Neural cell (in vitro differentiated cells): Measurements from ENCODE around the gene KIF6. TPM values are rescaled to one million over a fixed set of nuclear protein-coding genes. Genes with fewer than 3 reads are reported as not detected.

ENCODE experiments used
- H2AFZ ChIP-seq: fragments of 200-600, 300-800 bp; sonication (generic), shearing (Covaris generic); 2 replicates; pipeline ENCODE4 v1.6.0; 2014; ENCODE audit warnings: low read depth, mild to moderate bottlenecking, antibody characterized with exemption, low read length, moderate library complexity
- H3F3A ChIP-seq: fragments of 200-600 bp; shearing (Covaris generic); 2 replicates; pipeline ENCODE4 v1.6.1; 2016; ENCODE audit warnings: mild to moderate bottlenecking, moderate library complexity, mixed read lengths, antibody characterized with exemption, low read length; ENCODE audit not compliant: insufficient read depth, poor library complexity, severe bottlenecking
- H3K27ac ChIP-seq: fragments of 200-600, 300-800 bp; sonication (generic), shearing (Covaris generic); 2 replicates; pipeline ENCODE4 v1.5.1; 2014; ENCODE audit warnings: mild to moderate bottlenecking, low read length, moderate library complexity
- H3K27me3 ChIP-seq: fragments of 300-800, 200-600 bp; sonication (generic), shearing (Covaris generic); 2 replicates; pipeline ENCODE4 v1.6.0; 2014; ENCODE audit warnings: mild to moderate bottlenecking, low read depth, low read length, moderate library complexity; ENCODE audit not compliant: insufficient read depth
- H3K36me3 ChIP-seq: fragments of 300-800, 200-600 bp; sonication (generic), shearing (Covaris generic); 2 replicates; pipeline ENCODE4 v1.5.1; 2014; ENCODE audit warnings: mild to moderate bottlenecking, antibody characterized with exemption, low read length, moderate library complexity; ENCODE audit not compliant: insufficient read depth
- H3K4me2 ChIP-seq: fragments of 300-800, 200-600 bp; sonication (generic), shearing (Covaris generic); 2 replicates; pipeline ENCODE4 v1.6.0; 2014; ENCODE audit warnings: mild to moderate bottlenecking, low read length
- H3K4me3 ChIP-seq: fragments of 300-800, 200-600 bp; sonication (generic), shearing (Covaris generic); 2 replicates; pipeline ENCODE4 v1.5.1; 2014; ENCODE audit warnings: mild to moderate bottlenecking, low read length, moderate library complexity
- H3K79me2 ChIP-seq: fragments of 200-600 bp; shearing (Covaris generic); replicated peaks from 2 replicates; pipeline ENCODE4 v1.6.0; 2014; ENCODE audit warnings: mild to moderate bottlenecking, low read length, moderate library complexity; ENCODE audit not compliant: insufficient read depth
- H3K9ac ChIP-seq: fragments of 300-800, 200-600 bp; sonication (generic), shearing (Covaris generic); 2 replicates; pipeline ENCODE4 v1.6.1; 2016; ENCODE audit warnings: mild to moderate bottlenecking, low read length, mixed read lengths
- H3K9me2 ChIP-seq: fragments of 200-600 bp; shearing (Covaris generic); 2 replicates; pipeline ENCODE4 v1.6.1; 2016; ENCODE audit warnings: mild to moderate bottlenecking, low read length, mixed read lengths; ENCODE audit not compliant: insufficient read depth
- H3K9me3 ChIP-seq: fragments of 200-600, 300-800 bp; sonication (generic), shearing (Covaris generic); 2 replicates; pipeline ENCODE4 v1.6.1; 2016; ENCODE audit warnings: mild to moderate bottlenecking, mixed run types, low read length, moderate library complexity, mixed read lengths
- H4K20me1 ChIP-seq: fragments of 200-600 bp; shearing (Covaris generic); 2 replicates; pipeline ENCODE4 v1.6.1; 2016; ENCODE audit warnings: mild to moderate bottlenecking, mixed run types; ENCODE audit not compliant: insufficient read depth
- CTCF ChIP-seq: fragments of 450-650 bp; IDR thresholded peaks from 2 replicates; pipeline ENCODE4 v1.5.1; 2014; ENCODE audit warnings: antibody characterized with exemption, mild to moderate bottlenecking, moderate library complexity; ENCODE audit not compliant: poor library complexity, severe bottlenecking
- EP300 ChIP-seq: fragments of 450-650 bp; conservative IDR thresholded peaks from 2 replicates; pipeline ENCODE4 v1.6.1; 2014; ENCODE audit warnings: antibody characterized with exemption, mild to moderate bottlenecking, moderate library complexity; ENCODE audit not compliant: poor library complexity, severe bottlenecking
- EZH2 ChIP-seq: fragments of 200-600, 300-800 bp; shearing (Covaris generic), sonication (generic); IDR thresholded peaks from 2 replicates; pipeline ENCODE4 v1.6.1; 2014; ENCODE audit warnings: antibody characterized with exemption, low read length, borderline replicate concordance, mild to moderate bottlenecking; ENCODE audit not compliant: insufficient read depth, poor library complexity, severe bottlenecking
- MXI1 ChIP-seq: fragments of 450-650 bp; conservative IDR thresholded peaks from 2 replicates; pipeline ENCODE4 v1.6.1; 2014; ENCODE audit warnings: antibody characterized with exemption, mild to moderate bottlenecking; ENCODE audit not compliant: poor library complexity, severe bottlenecking
- POLR2AphosphoS5 ChIP-seq: IDR thresholded peaks from 2 replicates; pipeline ENCODE4 v1.6.1; 2012
- RAD21 ChIP-seq: fragments of 450-650 bp; conservative IDR thresholded peaks from 2 replicates; pipeline ENCODE4 v1.6.1; 2014; ENCODE audit warnings: antibody characterized with exemption, mild to moderate bottlenecking, moderate library complexity
- REST ChIP-seq: IDR thresholded peaks from 2 replicates; pipeline ENCODE4 v1.6.1; 2012; ENCODE audit warnings: borderline replicate concordance
- SMC3 ChIP-seq: fragments of 450-650 bp; conservative IDR thresholded peaks from 2 replicates; pipeline ENCODE4 v1.6.1; 2014; ENCODE audit warnings: antibody characterized with exemption, mild to moderate bottlenecking, moderate library complexity; ENCODE audit not compliant: poor library complexity
- TAF1 ChIP-seq: IDR thresholded peaks from 2 replicates; pipeline ENCODE4 v1.6.1; 2012; ENCODE audit warnings: low read depth
- polyA plus RNA-seq: library from polyadenylated mRNA; depleted of rRNA; stranded (reverse); fragments of >200 nt; gene quantifications from 2 replicates; pipeline ENCODE4 v1.2.3, GENCODE V29; 2014

Gene KIF6
- polyA plus RNA-seq, 1 donor from 2014 or later = 2.1 TPM

DNA sequence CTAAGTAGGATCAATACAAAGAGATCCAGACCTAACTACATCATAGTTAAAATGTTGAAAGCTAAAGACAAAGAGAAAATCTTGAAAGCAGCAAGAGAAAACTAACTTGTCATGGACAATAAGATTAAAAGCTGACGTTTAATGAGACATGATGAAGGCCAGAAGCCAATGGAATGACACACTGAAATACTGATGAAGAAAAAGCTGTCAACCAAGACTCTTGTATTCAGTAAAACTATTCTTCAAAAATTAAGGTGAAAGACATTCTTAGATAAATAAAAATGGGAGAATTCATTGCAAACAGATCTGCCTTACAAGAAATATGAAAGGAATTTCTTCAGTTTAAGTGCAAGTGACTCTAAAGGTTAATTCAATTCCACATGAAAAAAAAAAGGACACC, 256.8 kb downstream of the KIF6 start:
- Histone ChIP-seq H3K27ac (no peak overlapping the region), H3K4me3 (no peak overlapping the region), H4K20me1 (no peaks in the 10 kb centered on the region), H2AFZ (no peak overlapping the region), H3K4me2 (no peak overlapping the region), H3K36me3 (no peaks in the 10 kb centered on the region), H3F3A (no peaks in the 10 kb centered on the region), H3K27me3 (no peaks in the 10 kb centered on the region), H3K9me3 (no peaks in the 10 kb centered on the region), H3K9me2 (no peaks in the 10 kb centered on the region), H3K79me2 (no peaks in the 10 kb centered on the region), H3K9ac (no peak overlapping the region)
- no peak for TF ChIP-seq EZH2

DNA sequence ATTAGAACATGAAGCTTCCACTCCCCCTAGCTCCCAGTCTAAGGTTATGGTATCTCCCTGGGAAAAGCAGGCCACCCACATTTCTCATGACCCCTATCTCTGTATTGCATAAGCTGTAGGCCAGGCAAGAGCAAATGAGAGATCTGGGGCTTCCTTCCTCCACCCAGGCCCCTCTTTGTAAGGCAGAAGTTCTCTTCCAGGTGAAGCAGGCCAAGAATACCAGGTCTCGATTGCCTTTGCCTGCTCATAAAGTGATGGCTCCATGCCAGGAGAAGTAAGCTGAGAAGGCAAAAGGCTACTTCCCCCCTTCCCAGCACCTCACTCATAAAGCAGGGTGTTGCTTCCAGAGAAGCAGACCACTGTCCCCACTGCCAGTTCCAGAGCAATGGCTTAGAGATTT, 258.6 kb downstream of the KIF6 start:
- H2AFZ ChIP-seq = no peak overlapping the region
- no peaks in the 10 kb centered on the region for H3K9me3 ChIP-seq
- no peak for TF ChIP-seq SMC3
- no peaks in the 10 kb centered on the region for H3K79me2 ChIP-seq
- H4K20me1 ChIP-seq = no peaks in the 10 kb centered on the region
- no peaks in the 10 kb centered on the region for H3F3A ChIP-seq
- H3K27ac ChIP-seq = no peak overlapping the region
- no peaks in the 10 kb centered on the region for H3K9me2 ChIP-seq
- H3K36me3 ChIP-seq = no peaks in the 10 kb centered on the region
- H3K4me2 ChIP-seq = no peak overlapping the region
- H3K27me3 ChIP-seq = no peaks in the 10 kb centered on the region
- H3K9ac ChIP-seq = no peak overlapping the region
- no peak overlapping the region for H3K4me3 ChIP-seq

- Histone ChIP-seq H3K27ac (no peak overlapping the region), H3K4me3 (no peak overlapping the region), H3K9me3 (no peaks in the 10 kb centered on the region), H3K9ac (no peak overlapping the region), H3K36me3 (no peaks in the 10 kb centered on the region), H3K9me2 (no peaks in the 10 kb centered on the region), H3F3A (no peaks in the 10 kb centered on the region), H3K27me3 (no peaks in the 10 kb centered on the region), H3K4me2 (no peak overlapping the region), H4K20me1 (no peaks in the 10 kb centered on the region), H2AFZ (no peak overlapping the region), H3K79me2 (no peaks in the 10 kb centered on the region)
- TF ChIP-seq POLR2AphosphoS5 = no peak
- TF ChIP-seq TAF1 = no peak
- TF ChIP-seq RAD21 = no peak
Observed at GRCh38 chr6:39465539-39465938, 259.7 kb downstream of the KIF6 start.

- Histone ChIP-seq H3K27me3 (no peaks in the 10 kb centered on the region), H3K9me2 (no peaks in the 10 kb centered on the region), H2AFZ (no peak overlapping the region), H3K9ac (no peak overlapping the region), H3F3A (no peaks in the 10 kb centered on the region), H3K9me3 (no peaks in the 10 kb centered on the region), H3K4me2 (no peak overlapping the region), H3K4me3 (no peak overlapping the region), H3K79me2 (no peaks in the 10 kb centered on the region), H4K20me1 (no peaks in the 10 kb centered on the region), H3K36me3 (no peaks in the 10 kb centered on the region), H3K27ac (no peak overlapping the region)
- TF ChIP-seq EZH2 = no peak
- TF ChIP-seq POLR2AphosphoS5 = no peak
- TF ChIP-seq TAF1 = no peak
- no peak for TF ChIP-seq EP300
- no peak for TF ChIP-seq RAD21
- TF ChIP-seq CTCF = no peak
- TF ChIP-seq REST = no peak
- no peak for TF ChIP-seq MXI1
- TF ChIP-seq SMC3 = no peak
Observed at GRCh38 chr6:39464067-39464466, 261.1 kb downstream of the KIF6 start.
